CD4-positive, alpha-beta T cell (primary cell): ENCODE measurements around the gene HEATR9. TPM values are rescaled to one million over a fixed set of nuclear protein-coding genes. Genes with fewer than 3 reads are reported as not detected.

Source experiments
- ATAC-seq: fragments of 200-7000 bp; cut with Tn5 transposase; one replicate; pipeline ENCODE4 v1.10.0; 2022; ENCODE audit warnings: mild to moderate bottlenecking; ENCODE audit not compliant: poor library complexity
- CTCF ChIA-PET: fragments of 350-600 bp; sonication (Branson Sonifier 250); formaldehyde crosslinking; loops from one replicate; lab custom pipeline; 2021; ENCODE audit warnings: antibody characterized with exemption, inconsistent platforms; lab: Charles Lee
- POLR2A ChIA-PET: fragments of 350-600 bp; sonication (Branson Sonifier 250); formaldehyde crosslinking; loops from one replicate; lab custom pipeline; 2021; ENCODE audit warnings: antibody characterized with exemption, inconsistent platforms; lab: Charles Lee
- DNase-seq, 14 experiments: peaks; one replicate each; pipeline ENCODE4 v3.0.0-alpha.2; 2013 to 2020; ENCODE audit warnings: mixed read lengths in 2 of 14
- H3K27ac ChIP-seq, 2 donors: one replicate each; pipeline versions ENCODE4 v1.5.1 to v1.7.0; 2013; ENCODE audit warnings: low read length in 2 of 2, low read depth in 1 of 2, mild to moderate bottlenecking in 1 of 2
- H3K27me3 ChIP-seq, 2 experiments: 1 replicate in 1 of 2; 2 replicates in 1 of 2; pipeline versions ENCODE4 v1.6.1 to v1.7.0; 2013; ENCODE audit warnings: low read length in 2 of 2, control low read depth in 1 of 2, mild to moderate bottlenecking in 1 of 2, moderate library complexity in 1 of 2; ENCODE audit not compliant: insufficient read depth in 2 of 2, control insufficient read depth in 1 of 2
- H3K36me3 ChIP-seq: one replicate; pipeline ENCODE4 v1.6.1; 2013; ENCODE audit warnings: low read length, control low read depth; ENCODE audit not compliant: insufficient read depth
- H3K4me1 ChIP-seq: one replicate; pipeline ENCODE4 v1.6.1; 2013; ENCODE audit warnings: low read length, control low read depth; ENCODE audit not compliant: insufficient read depth
- H3K4me3 ChIP-seq: one replicate; pipeline ENCODE4 v1.5.1; 2013; ENCODE audit warnings: mild to moderate bottlenecking, low read length, moderate library complexity
- H3K9me3 ChIP-seq, 2 experiments: 1 replicate in 1 of 2; 2 replicates in 1 of 2; pipeline versions ENCODE4 v1.6.1 to v1.7.0; 2013; ENCODE audit warnings: low read length in 2 of 2, mild to moderate bottlenecking in 2 of 2, control low read depth in 1 of 2, moderate library complexity in 1 of 2; ENCODE audit not compliant: control insufficient read depth in 1 of 2, insufficient read depth in 1 of 2
- H3K27ac Mint-ChIP-seq: one replicate; pipeline ENCODE4 v1.8.0; 2020; ENCODE audit warnings: mixed read lengths
- H3K27me3 Mint-ChIP-seq: one replicate; pipeline ENCODE4 v1.8.0; 2021; ENCODE audit warnings: mixed read lengths
- H3K36me3 Mint-ChIP-seq: one replicate; pipeline ENCODE4 v1.8.0; 2021; ENCODE audit warnings: low read depth, mixed read lengths
- H3K4me1 Mint-ChIP-seq: one replicate; pipeline ENCODE4 v1.8.0; 2021; ENCODE audit warnings: low read depth, mixed read lengths
- H3K4me3 Mint-ChIP-seq: one replicate; pipeline ENCODE4 v1.8.0; 2020; ENCODE audit warnings: mild to moderate bottlenecking, mixed read lengths
- H3K9me3 Mint-ChIP-seq: one replicate; pipeline ENCODE4 v1.8.0; 2020; ENCODE audit warnings: mixed read lengths
- intact Hi-C, 2 experiments: fragments of 100-400 bp; cut with DNase I in 1 of 2; cut with micrococcal nuclease in 1 of 2; formaldehyde crosslinking; loops; one replicate each; pipeline versions ENCODE4 v1.15.1 to v1.9.0; 2023 to 2025; cut with DNase I, micrococcal nuclease
- total RNA-seq, 174 experiments: library from RNA in 2 of 174; stranded (reverse) in 2 of 174; gene quantifications; one replicate each; pipeline ENCODE4 v1.2.3 and lab custom pipeline; 2021 to 2026
- TF ChIP-seq, protein P1 (sequence below): fragments of 200-600 bp; IDR thresholded peaks from one replicate; pipeline ENCODE4 v1.8.0; 2022; ENCODE audit warnings: antibody characterized with exemption, mild to moderate bottlenecking

The HEATR9 gene
- total RNA-seq, 2 experiments from 2014 or later, result 0.47 to 0.61 TPM

DNA sequence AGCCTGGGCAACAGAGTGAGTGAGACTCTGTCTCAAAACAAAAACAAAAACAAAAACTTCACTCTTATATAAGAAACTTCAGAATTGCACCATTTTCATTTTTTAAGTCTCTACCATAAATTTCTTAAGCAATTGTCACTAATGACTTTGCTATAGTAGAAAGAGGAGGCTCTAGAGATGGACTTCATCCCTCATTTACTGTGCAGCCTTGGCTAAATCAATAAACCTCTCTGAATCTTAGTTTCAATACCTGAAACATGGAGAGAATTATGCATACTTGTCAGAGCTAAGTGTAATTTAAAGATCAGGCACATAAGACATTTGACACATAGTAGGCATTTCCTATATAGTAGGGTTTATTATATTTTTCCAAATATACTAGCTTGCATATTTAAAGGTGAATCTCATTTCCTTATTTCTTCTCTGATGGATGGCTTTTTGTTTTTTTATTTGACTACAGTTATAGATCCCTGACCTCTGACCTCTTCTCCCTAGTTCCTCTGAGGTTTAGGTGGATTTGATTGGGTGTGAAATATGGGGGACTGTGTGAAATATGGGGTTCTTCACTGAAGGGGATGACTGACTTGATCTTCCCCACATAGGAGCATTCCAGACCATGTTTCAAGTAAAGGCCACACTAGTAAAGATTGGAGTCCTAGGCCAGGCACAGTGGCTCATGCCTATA lies 8.8 kb upstream of the HEATR9 start:
- intact Hi-C loops, result no loop called here
- H3K4me1 ChIP-seq, result peaks cover 41% of the 10 kb centered on the region
- DNase-seq (no peak), ATAC-seq (no peak)
- POLR2A ChIA-PET, result interaction anchor here (0.6 kb wide), 1 partner anchor 23 kb away, joined by 5 read pairs; no protein-coding TSS in a partner anchor
- no peak overlapping the region for H3K27ac ChIP-seq
- CTCF ChIA-PET, result no interaction called here
- H3K9me3 ChIP-seq, result no peaks in the 10 kb centered on the region
- Mint-ChIP-seq H3K27ac (no peak overlapping the region), H3K4me1 (peaks cover 17% of the 10 kb centered on the region), H3K9me3 (no peaks in the 10 kb centered on the region), H3K27me3 (no peaks in the 10 kb centered on the region), H3K36me3 (no peaks in the 10 kb centered on the region), H3K4me3 (peak overlapping the region; percentile 9)
- H3K36me3 ChIP-seq, result no peaks in the 10 kb centered on the region
- TF ChIP-seq, protein P1, sequence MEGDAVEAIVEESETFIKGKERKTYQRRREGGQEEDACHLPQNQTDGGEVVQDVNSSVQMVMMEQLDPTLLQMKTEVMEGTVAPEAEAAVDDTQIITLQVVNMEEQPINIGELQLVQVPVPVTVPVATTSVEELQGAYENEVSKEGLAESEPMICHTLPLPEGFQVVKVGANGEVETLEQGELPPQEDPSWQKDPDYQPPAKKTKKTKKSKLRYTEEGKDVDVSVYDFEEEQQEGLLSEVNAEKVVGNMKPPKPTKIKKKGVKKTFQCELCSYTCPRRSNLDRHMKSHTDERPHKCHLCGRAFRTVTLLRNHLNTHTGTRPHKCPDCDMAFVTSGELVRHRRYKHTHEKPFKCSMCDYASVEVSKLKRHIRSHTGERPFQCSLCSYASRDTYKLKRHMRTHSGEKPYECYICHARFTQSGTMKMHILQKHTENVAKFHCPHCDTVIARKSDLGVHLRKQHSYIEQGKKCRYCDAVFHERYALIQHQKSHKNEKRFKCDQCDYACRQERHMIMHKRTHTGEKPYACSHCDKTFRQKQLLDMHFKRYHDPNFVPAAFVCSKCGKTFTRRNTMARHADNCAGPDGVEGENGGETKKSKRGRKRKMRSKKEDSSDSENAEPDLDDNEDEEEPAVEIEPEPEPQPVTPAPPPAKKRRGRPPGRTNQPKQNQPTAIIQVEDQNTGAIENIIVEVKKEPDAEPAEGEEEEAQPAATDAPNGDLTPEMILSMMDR, result no peak
- peak overlapping the region; percentile 59 for H3K4me3 ChIP-seq
- H3K27me3 ChIP-seq, result no peaks in the 10 kb centered on the region

DNA sequence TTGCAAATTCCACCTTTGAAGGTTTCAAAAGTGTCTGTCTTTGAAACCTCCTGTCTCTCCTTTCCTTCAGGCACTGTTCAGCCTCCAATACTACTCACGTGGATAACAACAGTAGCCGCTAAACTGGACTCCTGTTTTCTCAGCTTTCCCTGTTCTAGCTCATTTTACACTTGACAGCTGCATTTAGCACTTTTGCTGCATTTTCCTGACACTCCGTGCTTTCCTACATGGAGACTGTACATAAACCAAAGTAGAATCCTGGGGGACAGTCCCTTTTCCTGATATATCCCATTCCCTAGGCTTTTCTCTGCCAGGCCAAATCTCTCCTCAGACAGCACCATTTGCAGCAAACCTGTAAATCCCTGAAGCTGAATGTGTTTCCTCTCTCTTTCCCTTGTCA lies 7.8 kb upstream of the HEATR9 start:
- Mint-ChIP-seq H3K9me3 (no peaks in the 10 kb centered on the region), H3K4me3 (no peak overlapping the region), H3K36me3 (no peaks in the 10 kb centered on the region), H3K27ac (no peak overlapping the region), H3K27me3 (no peaks in the 10 kb centered on the region), H3K4me1 (peaks cover 23% of the 10 kb centered on the region)
- intact Hi-C loops, result no loop called here
- peak overlapping the region in 1 of 2 donors; percentile 52 for H3K27ac ChIP-seq
- peak overlapping the region; percentile 59 for H3K4me3 ChIP-seq
- H3K27me3 ChIP-seq, result no peaks in the 10 kb centered on the region
- no peaks in the 10 kb centered on the region for H3K36me3 ChIP-seq
- ATAC-seq (no peak), DNase-seq (no peak)
- ChIA-PET POLR2A (interaction anchor here (0.7 kb wide), 1 partner anchor 12 kb away, joined by 3 read pairs; no protein-coding TSS in a partner anchor), CTCF (interaction anchor here (1.3 kb wide), 1 partner anchor 13 kb away, joined by 5 read pairs; no protein-coding TSS in a partner anchor)
- TF ChIP-seq, protein P1, result no peak
- no peaks in the 10 kb centered on the region for H3K9me3 ChIP-seq
- peaks cover 47% of the 10 kb centered on the region for H3K4me1 ChIP-seq

DNA sequence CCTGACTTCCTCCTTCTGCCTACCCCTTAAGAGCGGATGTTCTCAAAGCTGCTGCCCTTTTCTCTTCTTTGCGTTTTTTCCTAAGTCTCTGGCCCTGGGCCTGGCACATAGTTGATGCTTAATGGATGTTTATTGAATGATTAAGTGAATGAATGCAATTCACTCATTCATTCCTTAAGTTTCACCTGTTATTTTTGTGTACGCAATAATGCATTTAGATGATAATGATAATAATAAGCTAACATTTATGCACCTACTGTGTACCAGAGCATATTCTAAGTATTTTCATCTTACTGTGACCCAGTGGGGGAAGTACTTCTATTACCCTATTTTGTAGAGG lies 7.1 kb upstream of the HEATR9 start:
- H3K9me3 Mint-ChIP-seq, result no peaks in the 10 kb centered on the region

More for the DNA sequence above, 7.1 kb upstream of the HEATR9 start:
- TF ChIP-seq, protein P1, result no peak
- ATAC-seq (no peak), DNase-seq (no peak)
- H3K4me1 Mint-ChIP-seq, result peaks cover 31% of the 10 kb centered on the region
- no peaks in the 10 kb centered on the region for H3K27me3 Mint-ChIP-seq
- peak overlapping the region; percentile 45 for H3K27ac Mint-ChIP-seq
- Histone ChIP-seq H3K27me3 (no peaks in the 10 kb centered on the region), H3K36me3 (no peaks in the 10 kb centered on the region), H3K4me3 (peak overlapping the region; percentile 59), H3K27ac (peak overlapping the region in 1 of 2 donors; percentile 52), H3K4me1 (peaks cover 47% of the 10 kb centered on the region), H3K9me3 (no peaks in the 10 kb centered on the region)
- H3K4me3 Mint-ChIP-seq, result no peak overlapping the region
- POLR2A ChIA-PET, result no interaction called here
- H3K36me3 Mint-ChIP-seq, result no peaks in the 10 kb centered on the region
- CTCF ChIA-PET, result interaction anchor here (1.3 kb wide), 1 partner anchor 12 kb away, joined by 5 read pairs; no protein-coding TSS in a partner anchor
- intact Hi-C loops, result no loop called here
